GM12873 (cell line): ENCODE results near the gene PRDM13.

Experiments
- CTCF ChIP-seq: IDR thresholded peaks from 2 replicates; pipeline ENCODE4 v1.5.1; 2012; ENCODE audit warnings: low read depth, mild to moderate bottlenecking, moderate library complexity, low read length, control low read depth; ENCODE audit not compliant: insufficient read depth; ENCODE audit errors: missing control alignments

PRDM13 gene

DNA sequence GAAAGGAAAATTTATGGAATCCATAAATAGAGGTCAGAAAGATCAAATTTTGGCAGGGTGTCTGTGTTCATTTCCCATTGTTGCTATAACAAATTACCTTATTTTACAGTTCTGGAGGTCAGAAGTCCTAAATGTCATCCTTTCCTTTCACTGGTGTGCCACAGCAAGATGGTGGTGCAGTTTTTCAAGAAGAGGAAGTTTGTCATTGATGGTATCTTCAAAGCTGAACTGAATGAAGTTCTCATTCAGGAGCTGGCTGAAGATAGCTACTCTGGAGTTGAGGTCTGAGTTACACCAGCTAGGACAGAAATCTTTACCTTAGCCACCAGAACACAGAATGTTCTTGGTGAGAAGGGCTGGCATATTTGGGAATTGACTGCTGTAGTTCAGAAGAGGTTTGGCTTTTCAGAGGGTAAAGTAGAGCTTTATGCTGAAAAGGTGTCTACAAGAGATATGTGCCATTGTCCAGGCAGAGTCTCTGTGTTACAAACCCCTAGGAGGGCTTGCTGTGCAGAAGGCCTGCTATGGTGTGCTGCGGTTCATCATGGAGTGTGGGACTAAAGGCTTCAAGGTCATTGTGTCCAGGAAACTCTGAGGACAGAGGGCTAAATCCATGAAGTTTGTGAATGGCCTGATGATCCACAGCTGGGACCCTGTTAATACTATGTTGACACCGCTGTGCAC is 30.9 kb upstream of the PRDM13 start:
- TF ChIP-seq CTCF: no peak

DNA sequence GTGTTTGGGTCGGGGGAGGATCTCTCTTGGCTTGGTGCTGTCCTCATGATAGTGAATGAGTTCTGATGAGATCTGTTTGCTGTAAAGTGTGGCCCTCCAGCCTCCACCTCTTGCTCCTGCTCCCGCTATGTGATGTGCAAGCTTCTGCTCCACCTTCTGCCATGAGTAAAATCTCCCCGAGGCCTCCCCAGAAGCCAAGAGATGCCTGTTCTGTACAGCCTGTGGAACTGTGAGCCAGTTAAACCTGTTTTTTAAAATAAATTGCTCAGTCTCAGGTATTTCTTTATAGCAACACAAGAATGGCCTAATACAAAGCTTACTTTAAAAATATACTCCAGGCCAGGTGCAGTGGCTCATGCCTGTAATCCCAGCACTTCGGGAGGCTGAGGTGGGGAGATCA is 26.9 kb upstream of the PRDM13 start:
- TF ChIP-seq CTCF: no peak

DNA sequence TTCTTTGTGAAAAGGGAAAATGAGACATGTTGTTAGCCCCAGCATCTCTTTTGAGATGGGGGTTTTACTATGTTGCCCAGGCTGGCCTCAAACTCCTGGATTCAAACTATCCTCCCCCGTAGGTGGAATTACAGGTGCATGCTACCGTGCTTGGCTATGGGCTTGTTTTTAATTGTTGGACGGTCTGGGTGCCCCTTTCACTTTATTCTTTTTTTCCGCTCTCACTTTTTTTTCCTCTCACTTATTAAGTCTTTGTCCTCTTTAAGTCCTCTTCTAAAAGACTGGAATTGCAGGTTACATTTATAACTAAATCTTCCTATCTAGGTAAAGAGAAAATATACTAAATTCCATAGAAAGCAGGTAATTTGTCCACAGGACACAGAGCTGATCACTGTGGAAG is 18.8 kb upstream of the PRDM13 start:
- TF ChIP-seq CTCF: no peak

- peak; percentile 82 for TF ChIP-seq CTCF
Observed at GRCh38 chr6:99588618-99589289, 17.9 kb upstream of the PRDM13 start.

GRCh38 chr6:99589290-99589672 is 17.4 kb upstream of the PRDM13 start:
- no peak for TF ChIP-seq CTCF

DNA sequence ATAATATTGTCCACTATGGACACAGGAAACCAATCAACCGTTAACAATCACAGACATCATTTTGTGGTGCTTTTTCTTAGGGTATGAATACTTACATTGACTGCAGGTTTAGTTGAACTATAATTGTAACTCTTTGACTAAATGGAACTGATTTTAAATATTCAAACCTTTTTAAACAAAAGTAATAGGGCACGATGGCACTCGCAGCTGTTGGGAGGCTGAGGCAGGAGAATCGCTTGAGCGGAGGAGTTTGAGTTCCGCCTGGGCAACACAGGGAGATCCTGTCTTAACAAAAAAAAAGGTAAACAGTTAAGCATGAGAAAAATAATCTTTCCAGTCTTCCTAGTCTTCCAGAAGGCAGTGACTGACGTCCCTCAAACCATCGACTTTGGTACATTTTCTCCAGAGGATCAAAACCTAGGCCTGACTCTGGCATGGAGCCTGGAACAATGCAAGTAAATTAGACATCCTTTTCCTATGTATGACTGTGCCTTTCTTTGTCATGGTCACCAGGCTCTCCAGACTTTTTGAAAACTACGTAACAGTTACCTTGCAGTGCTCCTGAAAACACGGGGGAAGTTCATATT is 16.6 kb upstream of the PRDM13 start:
- TF ChIP-seq CTCF: no peak
